Bronchial epithelial cell (primary cell): Measurements from ENCODE around the gene GALNS. TPM values are rescaled to one million over a fixed set of nuclear protein-coding genes. Genes with fewer than 3 reads are reported as not detected.

Source experiments
- DNase-seq: peaks from one replicate; pipeline ENCODE4 v3.0.0-alpha.2; 2010; ENCODE audit warnings: low read depth
- FAIRE-seq: peaks from 2 replicates; lab custom pipeline; 2011; peaks lifted over from hg19 to GRCh38; lab: Jason Lieb, UNC
- H3K27me3 ChIP-seq: 2 replicates; pipeline ENCODE4 v1.5.1; 2011; ENCODE audit warnings: low read length; ENCODE audit not compliant: control insufficient read depth, insufficient read depth
- H3K36me3 ChIP-seq: 2 replicates; pipeline ENCODE4 v1.5.1; 2011; ENCODE audit warnings: low read length; ENCODE audit not compliant: control insufficient read depth, insufficient read depth
- H3K4me3 ChIP-seq: 2 replicates; pipeline ENCODE4 v1.5.1; 2011; ENCODE audit warnings: mild to moderate bottlenecking, low read depth, low read length, control low read depth
- total RNA-seq: library from RNA; depleted of rRNA; stranded (reverse); fragments of >200 nt; gene quantifications from 2 replicates; pipeline ENCODE4 v1.2.1, GENCODE V29; 2014
- TF ChIP-seq, protein P1 (sequence below): IDR thresholded peaks from 2 replicates; pipeline ENCODE4 v1.5.1; 2011; ENCODE audit warnings: mild to moderate bottlenecking, moderate library complexity, low read length, control low read depth, inconsistent platforms; ENCODE audit not compliant: insufficient read depth, severe bottlenecking

GALNS gene, protein sequence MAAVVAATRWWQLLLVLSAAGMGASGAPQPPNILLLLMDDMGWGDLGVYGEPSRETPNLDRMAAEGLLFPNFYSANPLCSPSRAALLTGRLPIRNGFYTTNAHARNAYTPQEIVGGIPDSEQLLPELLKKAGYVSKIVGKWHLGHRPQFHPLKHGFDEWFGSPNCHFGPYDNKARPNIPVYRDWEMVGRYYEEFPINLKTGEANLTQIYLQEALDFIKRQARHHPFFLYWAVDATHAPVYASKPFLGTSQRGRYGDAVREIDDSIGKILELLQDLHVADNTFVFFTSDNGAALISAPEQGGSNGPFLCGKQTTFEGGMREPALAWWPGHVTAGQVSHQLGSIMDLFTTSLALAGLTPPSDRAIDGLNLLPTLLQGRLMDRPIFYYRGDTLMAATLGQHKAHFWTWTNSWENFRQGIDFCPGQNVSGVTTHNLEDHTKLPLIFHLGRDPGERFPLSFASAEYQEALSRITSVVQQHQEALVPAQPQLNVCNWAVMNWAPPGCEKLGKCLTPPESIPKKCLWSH
- total RNA-seq: 15.5 and 16.3 TPM in 2 replicates

DNA sequence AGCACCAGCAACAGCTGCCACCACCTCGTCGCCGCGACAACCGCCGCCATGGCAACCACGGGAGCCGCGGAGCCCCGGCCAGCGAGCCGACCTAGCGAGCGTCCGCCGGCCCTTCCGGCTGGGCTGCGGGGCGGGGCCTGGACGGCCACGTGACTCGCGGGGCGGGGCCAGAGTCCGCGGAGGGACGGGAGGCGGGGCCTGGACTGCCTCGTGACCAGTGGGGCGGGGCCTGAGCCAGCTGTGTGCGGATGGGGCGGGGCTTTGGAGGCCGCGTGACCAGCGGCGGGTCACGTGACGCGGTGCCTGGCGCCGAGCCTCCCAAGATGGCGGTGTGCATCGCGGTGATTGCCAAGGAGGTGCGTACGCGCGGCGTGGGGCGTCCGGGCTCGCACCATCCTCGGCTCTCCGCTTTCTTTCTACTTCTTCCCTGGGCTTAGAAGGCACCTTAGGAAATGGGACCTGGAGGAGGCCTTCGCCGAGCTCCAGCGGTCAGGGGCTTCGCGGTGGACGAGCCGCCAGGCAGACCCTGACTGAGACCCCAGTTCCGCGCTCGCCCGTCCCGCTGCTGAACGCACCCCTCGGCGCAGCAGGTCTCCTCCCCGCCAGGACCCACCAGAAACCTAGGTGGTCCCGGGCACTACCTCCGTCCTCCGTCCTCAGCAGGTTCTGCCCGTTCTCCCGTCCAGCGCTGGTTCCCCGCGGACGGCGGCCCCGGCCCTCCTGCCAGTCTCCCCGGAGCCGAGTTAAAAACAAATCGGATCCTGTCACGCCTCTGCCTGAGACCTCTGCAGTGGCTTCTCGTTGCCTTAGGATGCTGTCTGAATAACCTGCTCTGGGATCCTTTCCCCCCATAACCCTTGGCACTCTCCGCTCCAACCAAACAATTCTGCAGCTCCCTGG, at the start of gene GALNS, which contains the start of gene TRAPPC2L:
GALNS (minus strand) TSS at position 120 of the 900 bp plus-strand sequence; CDS start at position 50, 70 bp downstream.
TRAPPC2L (plus strand) TSS at position 300 of the 900 bp plus-strand sequence; CDS start at position 324, 24 bp downstream.
- FAIRE-seq (no peak), DNase-seq (peak; percentile 75)
- Histone ChIP-seq H3K36me3 (peaks cover 17% of the 10 kb centered on the region), H3K4me3 (peak within 1 kb of the TSS; percentile 99), H3K27me3 (no peaks in the 10 kb centered on the region)
- TF ChIP-seq, protein P1, sequence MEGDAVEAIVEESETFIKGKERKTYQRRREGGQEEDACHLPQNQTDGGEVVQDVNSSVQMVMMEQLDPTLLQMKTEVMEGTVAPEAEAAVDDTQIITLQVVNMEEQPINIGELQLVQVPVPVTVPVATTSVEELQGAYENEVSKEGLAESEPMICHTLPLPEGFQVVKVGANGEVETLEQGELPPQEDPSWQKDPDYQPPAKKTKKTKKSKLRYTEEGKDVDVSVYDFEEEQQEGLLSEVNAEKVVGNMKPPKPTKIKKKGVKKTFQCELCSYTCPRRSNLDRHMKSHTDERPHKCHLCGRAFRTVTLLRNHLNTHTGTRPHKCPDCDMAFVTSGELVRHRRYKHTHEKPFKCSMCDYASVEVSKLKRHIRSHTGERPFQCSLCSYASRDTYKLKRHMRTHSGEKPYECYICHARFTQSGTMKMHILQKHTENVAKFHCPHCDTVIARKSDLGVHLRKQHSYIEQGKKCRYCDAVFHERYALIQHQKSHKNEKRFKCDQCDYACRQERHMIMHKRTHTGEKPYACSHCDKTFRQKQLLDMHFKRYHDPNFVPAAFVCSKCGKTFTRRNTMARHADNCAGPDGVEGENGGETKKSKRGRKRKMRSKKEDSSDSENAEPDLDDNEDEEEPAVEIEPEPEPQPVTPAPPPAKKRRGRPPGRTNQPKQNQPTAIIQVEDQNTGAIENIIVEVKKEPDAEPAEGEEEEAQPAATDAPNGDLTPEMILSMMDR: no peak

DNA sequence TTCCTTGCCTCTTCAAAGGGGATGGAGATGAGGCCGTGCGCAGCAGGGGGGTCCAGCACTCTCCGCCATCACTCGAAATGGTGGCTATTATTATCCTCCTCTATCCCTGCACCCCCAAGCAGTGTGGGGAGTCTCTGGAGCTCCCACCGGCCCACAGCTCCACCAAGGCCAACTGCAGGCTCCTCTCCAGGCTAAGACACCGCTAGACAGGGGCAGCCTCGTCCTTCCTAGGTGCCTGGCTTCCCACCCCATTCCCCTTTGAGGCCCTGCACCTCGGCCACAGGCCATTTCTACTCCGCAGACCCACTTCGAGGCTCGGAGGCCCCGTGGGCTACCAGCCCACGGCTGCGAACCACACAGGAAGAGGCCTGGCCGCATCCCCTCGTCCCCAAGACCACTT, 49.3 kb upstream of the GALNS start:
- FAIRE-seq (no peak), DNase-seq (no peak)
- Histone ChIP-seq H3K4me3 (no peak overlapping the region), H3K36me3 (no peaks in the 10 kb centered on the region), H3K27me3 (no peaks in the 10 kb centered on the region)
- TF ChIP-seq, protein P1: no peak

DNA sequence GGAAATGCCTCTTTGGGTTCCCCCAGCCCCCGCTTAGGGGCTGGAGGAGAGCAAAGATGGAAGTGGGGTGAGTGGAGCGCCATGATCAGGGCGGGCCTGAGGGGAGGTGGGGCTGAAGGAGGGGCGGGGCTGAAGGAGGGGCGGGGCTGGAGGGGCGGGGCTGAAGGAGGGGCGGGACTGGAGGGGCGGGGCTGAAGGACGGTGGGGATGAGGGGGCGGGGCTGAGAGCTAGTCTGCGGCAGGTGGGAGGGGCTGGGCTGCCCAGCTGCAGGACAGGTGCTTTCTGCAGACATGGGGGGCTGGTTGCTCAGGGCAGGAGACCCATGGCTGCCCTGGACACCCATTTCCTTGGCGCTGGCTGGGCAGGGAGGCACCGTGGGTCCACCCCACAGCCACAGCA, 48.8 kb upstream of the GALNS start:
- DNase-seq: no peak
- no peaks in the 10 kb centered on the region for H3K36me3 ChIP-seq

DNA sequence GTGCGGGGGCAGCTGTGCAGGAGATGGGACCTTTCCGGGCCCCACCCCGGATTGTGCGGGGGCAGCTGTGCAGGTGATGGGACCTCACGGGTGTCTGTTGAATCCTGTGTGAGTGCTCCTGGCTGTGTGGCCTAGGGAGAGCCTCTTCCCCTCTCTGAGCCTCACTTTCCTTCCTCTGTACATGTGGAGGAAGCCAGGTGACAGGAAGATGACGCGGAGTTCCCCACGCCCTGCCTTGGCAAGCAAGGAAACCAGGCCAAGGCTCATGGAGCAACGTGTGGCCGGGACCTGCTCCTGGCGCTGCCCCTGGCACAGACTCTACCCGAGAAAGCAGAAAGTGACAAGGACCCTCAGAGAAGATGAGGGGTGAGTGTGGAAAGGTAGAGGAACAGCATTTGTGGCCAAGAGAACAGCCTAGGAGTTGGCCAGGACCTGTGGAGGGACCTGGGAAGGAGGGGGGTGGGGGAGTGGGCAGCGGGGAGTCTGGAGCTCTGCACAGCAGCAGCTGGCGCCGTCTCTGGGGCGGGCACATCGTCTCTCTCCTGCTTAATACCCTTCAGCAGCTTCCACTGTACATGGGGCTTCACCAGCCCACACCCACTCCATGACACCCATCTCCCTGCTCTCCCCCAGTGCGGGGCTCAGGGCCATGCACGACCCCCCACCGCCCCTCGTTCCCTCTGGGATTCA, 48.1 kb upstream of the GALNS start:
- no peaks in the 10 kb centered on the region for H3K36me3 ChIP-seq
- no peak overlapping the region for H3K4me3 ChIP-seq
- no peaks in the 10 kb centered on the region for H3K27me3 ChIP-seq
- peak; percentile 10 for DNase-seq
- TF ChIP-seq, protein P1: no peak
- no peak for FAIRE-seq

More for the DNA sequence above, 48.8 kb upstream of the GALNS start:
- H3K4me3 ChIP-seq: no peak overlapping the region
- TF ChIP-seq, protein P1: no peak
- no peak for FAIRE-seq
- no peaks in the 10 kb centered on the region for H3K27me3 ChIP-seq

DNA sequence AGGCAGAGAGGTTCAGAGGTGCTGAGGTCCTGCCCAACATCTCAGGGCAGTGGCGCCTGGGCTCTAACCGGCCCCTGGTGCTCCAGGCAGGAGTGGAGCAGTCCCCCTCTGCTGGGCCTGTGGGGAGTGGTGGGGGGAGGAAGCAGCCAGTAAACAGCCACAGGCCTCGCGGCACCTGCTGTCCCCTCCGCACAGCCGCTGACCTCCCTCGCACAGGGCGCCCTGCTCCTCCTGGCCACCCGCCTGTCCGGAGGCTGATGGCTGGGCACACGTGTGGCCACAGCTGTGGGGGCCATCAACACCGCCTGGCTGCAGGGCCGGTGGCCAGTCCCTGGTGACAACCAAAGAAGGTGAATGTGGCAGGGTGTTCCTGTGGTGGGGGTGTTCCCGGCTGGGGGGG, 46.5 kb upstream of the GALNS start:
- TF ChIP-seq, protein P1: no peak
- DNase-seq (no peak), FAIRE-seq (no peak)
- no peaks in the 10 kb centered on the region for H3K27me3 ChIP-seq
- H3K4me3 ChIP-seq: no peak overlapping the region
- H3K36me3 ChIP-seq: no peaks in the 10 kb centered on the region
